ENCODE data around the gene RTTN.

DNA sequence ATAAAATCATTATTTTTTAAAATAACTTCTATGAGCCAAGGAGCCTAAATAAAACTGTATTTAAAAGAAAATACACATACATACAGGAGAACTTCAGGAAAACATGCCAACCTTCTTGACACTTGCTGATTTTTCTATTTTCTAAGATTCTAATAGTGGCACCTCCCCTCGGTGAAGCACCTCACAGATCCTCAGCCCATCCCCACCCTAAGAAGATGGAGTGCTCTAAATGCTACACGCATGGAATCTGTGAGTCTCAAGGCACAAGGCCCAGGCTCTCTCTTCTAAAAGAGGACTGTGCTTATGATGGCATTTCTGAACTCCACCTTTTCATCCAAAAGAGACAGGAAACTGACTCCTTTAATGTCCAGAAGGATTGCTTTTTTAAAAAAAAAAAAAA, 56.3 kb downstream of the RTTN start:
- TF ChIP-seq CTCF (IDR thresholded peaks at IDR 0.05) (no peak), POLR2AphosphoS5 (IDR thresholded peaks at IDR 0.05; ENCODE audit: low read depth, low read length) (no peak)
